GM12865 (cell line): ENCODE measurements around the gene DPYSL4.

Experiments used
- DNase-seq: peaks from one replicate; pipeline ENCODE4 v3.0.0; 2010; ENCODE audit warnings: low read depth
- H3K4me3 ChIP-seq: 2 replicates; pipeline ENCODE4 v1.5.1; 2011; ENCODE audit warnings: mild to moderate bottlenecking, low read depth, low read length, control low read depth
- TF ChIP-seq, protein P1 (sequence below): IDR thresholded peaks from 2 replicates; pipeline ENCODE4 v1.5.1; 2011; ENCODE audit warnings: low read length, control low read depth, low read depth, inconsistent platforms; ENCODE audit not compliant: insufficient read depth; ENCODE audit errors: missing control alignments

DPYSL4 gene

GRCh38 chr10:132225073-132225848, 38.5 kb downstream of the DPYSL4 start:
- no peak for DNase-seq
- H3K4me3 ChIP-seq = no peak overlapping the region
- TF ChIP-seq, protein P1, sequence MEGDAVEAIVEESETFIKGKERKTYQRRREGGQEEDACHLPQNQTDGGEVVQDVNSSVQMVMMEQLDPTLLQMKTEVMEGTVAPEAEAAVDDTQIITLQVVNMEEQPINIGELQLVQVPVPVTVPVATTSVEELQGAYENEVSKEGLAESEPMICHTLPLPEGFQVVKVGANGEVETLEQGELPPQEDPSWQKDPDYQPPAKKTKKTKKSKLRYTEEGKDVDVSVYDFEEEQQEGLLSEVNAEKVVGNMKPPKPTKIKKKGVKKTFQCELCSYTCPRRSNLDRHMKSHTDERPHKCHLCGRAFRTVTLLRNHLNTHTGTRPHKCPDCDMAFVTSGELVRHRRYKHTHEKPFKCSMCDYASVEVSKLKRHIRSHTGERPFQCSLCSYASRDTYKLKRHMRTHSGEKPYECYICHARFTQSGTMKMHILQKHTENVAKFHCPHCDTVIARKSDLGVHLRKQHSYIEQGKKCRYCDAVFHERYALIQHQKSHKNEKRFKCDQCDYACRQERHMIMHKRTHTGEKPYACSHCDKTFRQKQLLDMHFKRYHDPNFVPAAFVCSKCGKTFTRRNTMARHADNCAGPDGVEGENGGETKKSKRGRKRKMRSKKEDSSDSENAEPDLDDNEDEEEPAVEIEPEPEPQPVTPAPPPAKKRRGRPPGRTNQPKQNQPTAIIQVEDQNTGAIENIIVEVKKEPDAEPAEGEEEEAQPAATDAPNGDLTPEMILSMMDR = no peak

- no peak for DNase-seq
- TF ChIP-seq, protein P1 = no peak
- no peak overlapping the region for H3K4me3 ChIP-seq
These were observed 39.1 kb downstream of the DPYSL4 start for GRCh38 chr10:132225849-132226205.

DNA sequence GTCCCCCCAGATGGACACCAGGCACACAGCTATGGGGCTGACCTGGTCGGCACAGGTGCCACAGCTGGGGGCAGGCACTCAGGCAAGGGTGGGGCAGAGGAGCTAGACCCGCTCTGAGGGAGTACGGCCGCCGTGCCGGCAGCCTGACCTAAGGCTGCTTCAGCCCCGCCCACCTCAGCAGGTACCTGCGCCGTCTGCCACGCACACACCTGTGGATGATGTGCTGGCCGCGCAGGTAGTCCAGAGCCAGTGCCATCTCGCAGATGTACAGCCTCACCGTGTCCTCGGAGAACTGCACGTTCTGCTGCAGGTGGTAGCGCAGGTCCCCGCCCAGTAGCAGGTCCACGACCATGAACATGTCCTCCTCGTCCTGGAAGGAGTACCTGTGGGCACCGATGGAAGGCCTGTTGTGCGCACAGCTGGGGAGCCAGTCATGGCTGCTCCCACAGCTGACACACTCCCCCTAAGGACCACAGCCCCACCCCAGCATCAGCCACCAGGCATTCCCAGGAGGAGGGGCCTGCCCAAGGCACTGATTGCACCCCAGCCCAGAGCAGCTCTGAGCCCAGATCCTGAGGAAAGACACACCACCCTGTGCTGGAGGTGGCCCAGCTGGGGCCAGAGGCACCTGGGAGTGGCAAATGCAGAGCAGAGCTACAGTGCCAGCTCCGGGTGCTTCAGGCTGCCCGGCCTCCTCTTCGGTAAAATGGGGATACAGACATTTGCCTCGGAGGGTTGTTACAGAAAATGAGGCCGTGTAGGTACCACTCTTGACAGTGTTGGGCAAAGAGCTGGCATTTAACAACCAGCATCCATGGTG, 40.0 kb downstream of the DPYSL4 start:
- TF ChIP-seq, protein P1 = no peak
- DNase-seq = no peak
- H3K4me3 ChIP-seq = no peak overlapping the region

DNA sequence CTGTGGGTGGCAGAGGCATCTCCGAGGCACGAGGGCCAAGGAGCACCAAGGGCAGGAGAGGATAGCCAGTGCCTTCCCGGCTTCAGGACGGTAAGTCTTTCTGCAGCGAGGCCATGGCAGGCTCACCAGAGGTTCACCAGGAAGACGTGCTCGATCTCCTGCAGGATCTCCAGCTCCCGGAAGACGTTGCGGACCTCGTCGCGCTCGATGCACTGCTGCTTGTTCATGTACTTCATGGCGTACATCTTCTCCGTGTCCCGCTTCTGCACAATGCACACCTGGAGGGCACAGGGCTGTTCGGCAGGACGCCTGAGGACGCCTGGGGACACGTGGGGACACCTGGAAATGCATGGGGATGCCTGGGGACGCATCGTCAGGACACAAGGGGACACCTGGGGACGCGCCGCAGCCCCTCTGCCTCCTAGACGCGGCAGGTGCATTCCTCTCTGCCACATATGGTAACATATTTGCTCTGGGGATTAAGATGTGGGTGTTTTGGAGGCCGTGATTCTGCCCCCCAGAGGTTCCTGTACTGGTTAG, 41.2 kb downstream of the DPYSL4 start:
- DNase-seq = no peak
- H3K4me3 ChIP-seq = no peak overlapping the region
- TF ChIP-seq, protein P1 = no peak

DNA sequence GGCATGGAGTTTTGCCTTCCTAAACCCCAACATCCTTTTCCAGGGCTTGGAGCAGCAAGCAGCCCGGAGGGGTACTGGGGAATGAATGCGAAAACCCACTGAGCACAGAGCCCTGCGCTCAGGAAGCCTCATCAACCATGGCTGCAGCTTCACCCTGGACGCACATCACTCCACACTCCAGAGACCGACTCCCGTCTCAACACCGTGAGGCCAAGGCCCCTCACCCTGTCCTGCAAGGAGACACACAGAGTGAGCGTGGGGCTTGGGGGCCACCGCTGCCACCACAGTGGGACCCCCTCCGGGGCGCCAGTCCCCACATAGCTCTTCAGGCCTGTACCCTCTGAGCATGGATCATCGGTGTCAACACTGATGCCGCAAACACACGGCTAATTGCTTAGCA, 41.9 kb downstream of the DPYSL4 start:
- H3K4me3 ChIP-seq = no peak overlapping the region
- TF ChIP-seq, protein P1 = no peak
- DNase-seq = no peak

GRCh38 chr10:132229096-132229495, 42.3 kb downstream of the DPYSL4 start:
- TF ChIP-seq, protein P1 = no peak
- H3K4me3 ChIP-seq = no peak overlapping the region
- DNase-seq = no peak
